GM12874 (cell line): ENCODE data around the gene UXS1.

Experiments
- TF ChIP-seq, protein P1 (sequence below): IDR thresholded peaks from 2 replicates; pipeline ENCODE4 v1.5.1; 2011; ENCODE audit warnings: low read depth, mild to moderate bottlenecking, control low read depth, low read length, moderate library complexity; ENCODE audit not compliant: insufficient read depth

Gene UXS1

GRCh38 chr2:106143495-106144215 lies 50.4 kb downstream of the UXS1 start:
- TF ChIP-seq, protein P1, sequence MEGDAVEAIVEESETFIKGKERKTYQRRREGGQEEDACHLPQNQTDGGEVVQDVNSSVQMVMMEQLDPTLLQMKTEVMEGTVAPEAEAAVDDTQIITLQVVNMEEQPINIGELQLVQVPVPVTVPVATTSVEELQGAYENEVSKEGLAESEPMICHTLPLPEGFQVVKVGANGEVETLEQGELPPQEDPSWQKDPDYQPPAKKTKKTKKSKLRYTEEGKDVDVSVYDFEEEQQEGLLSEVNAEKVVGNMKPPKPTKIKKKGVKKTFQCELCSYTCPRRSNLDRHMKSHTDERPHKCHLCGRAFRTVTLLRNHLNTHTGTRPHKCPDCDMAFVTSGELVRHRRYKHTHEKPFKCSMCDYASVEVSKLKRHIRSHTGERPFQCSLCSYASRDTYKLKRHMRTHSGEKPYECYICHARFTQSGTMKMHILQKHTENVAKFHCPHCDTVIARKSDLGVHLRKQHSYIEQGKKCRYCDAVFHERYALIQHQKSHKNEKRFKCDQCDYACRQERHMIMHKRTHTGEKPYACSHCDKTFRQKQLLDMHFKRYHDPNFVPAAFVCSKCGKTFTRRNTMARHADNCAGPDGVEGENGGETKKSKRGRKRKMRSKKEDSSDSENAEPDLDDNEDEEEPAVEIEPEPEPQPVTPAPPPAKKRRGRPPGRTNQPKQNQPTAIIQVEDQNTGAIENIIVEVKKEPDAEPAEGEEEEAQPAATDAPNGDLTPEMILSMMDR = no peak

DNA sequence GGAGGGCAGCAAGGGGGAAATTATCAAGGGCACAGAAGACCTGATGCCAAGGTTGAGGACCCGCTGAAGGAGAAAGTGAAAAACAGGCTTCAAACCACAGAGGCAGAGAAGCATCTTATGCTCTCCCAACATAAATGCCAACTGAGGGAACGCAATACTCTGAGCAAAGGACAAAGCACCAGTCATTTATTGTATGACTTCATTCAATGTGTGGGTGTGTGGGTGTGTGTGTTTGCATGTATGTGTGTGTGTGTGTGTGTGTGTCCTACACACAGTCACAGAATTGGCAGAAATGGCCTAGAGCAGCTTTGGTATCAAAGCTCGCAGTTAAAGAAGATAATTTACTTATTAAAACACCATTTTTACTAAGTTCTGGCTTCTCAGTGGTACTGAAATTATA lies 51.4 kb downstream of the UXS1 start:
- TF ChIP-seq, protein P1 = no peak

- TF ChIP-seq, protein P1 = no peak
Observed at GRCh38 chr2:106140913-106141312, 53.2 kb downstream of the UXS1 start.

- TF ChIP-seq, protein P1 = no peak
Observed at GRCh38 chr2:106140113-106140512, 54.0 kb downstream of the UXS1 start.

- TF ChIP-seq, protein P1 = no peak
Observed at GRCh38 chr2:106139238-106139935, 54.7 kb downstream of the UXS1 start.

DNA sequence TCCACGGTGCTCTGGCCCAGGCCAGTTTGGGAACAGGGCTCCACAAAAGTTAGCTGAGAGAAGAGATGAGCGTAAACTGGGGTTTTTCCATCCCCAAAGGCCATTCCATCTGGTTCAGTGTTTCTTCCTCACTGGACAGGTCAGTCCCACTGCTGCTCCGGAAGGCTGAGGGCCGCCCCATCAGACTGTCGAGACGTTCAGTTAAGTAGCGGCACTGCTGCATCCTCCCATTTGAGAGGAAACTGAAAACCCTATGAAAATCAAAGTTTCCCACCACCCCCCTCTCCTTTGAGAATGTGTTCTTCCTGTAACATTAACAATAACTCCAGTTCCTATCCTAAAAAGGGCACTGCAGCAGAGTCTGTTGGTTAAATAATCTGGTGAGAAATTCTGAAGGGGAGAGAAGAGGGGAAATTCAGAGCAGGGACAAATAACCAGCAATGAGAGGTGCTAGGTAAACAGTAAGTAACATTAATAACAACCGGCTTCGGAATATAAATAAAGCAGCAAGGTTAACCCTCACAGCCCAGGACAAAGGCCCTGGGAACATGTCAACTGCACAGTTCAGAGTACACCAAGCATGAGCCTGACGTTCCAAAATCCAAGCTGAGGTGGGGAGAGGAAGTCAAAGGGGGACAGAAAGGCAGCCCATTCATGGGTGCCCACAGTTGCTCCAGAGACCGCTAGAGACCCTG lies 55.4 kb downstream of the UXS1 start:
- TF ChIP-seq, protein P1 = no peak
